GM19099 (cell line): ENCODE measurements around the gene ARPC2.
A peak's percentile ranks its signal among the peaks of the same experiment; 100 is the strongest.

ENCODE experiments used
- POLR2A ChIP-seq: IDR thresholded peaks from 3 replicates; pipeline ENCODE4 v1.6.1; 2011; ENCODE audit warnings: low read depth; ENCODE audit not compliant: insufficient read length; ENCODE audit errors: extremely low read depth

ARPC2 gene

DNA sequence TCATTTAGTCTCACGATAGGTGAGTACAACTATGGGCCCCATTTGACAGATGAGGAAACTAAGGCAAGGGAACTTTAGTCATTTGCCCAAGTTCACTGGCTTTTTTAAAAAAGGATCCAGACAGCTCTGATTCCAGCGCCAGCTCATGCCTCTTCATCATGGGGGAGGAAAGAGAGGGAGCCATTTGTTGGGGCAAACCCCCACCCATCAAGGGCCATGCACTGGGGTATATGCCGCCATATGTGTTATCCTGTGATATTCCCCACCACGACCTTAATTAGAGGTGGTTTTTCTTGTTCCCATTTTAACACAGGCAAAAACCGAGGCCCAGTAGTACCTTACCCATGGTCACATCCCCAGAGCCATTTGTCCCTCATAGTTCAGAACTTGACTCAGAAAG lies 43.2 kb downstream of the ARPC2 start:
- TF ChIP-seq POLR2A, result no peak

DNA sequence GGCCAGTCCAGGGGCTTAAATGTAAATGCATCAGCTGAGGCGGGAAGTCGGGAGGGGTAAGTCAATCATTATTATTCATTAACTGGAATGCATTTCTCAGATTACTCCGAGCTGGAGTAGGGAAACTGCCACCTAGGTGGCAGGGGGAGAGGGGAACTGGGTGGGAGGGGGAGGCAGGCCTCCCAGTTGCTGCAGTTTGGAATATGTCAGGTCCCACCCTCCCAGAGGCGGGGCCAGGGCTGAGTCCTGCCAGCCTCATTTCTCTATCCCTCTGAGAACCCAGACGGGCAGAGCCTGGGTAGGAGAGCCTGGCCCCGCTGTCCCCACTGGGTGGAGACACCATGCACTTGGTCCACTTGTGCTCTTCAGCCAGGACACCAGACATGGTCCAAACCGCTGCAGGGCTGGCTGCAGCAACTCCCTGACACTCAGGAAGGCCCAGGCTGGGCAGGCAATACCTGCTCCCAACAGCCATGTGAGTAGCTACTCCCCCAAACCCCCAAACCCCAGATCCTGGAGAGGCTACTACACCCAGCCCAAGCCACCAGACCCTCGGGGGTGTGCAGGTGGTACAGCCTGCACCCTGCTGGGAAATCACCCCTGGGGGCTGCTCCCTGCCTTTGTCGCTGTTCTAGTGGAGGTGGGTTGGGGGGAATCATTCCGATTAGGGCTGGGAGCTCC lies 43.9 kb downstream of the ARPC2 start, which contains the start of gene GPBAR1:
Gene GPBAR1, plus strand, starts transcription at position 274 of the 681 bp plus-strand sequence. CDS start 1,710 bp downstream, outside the sequence.
- TF ChIP-seq POLR2A, result no peak

DNA sequence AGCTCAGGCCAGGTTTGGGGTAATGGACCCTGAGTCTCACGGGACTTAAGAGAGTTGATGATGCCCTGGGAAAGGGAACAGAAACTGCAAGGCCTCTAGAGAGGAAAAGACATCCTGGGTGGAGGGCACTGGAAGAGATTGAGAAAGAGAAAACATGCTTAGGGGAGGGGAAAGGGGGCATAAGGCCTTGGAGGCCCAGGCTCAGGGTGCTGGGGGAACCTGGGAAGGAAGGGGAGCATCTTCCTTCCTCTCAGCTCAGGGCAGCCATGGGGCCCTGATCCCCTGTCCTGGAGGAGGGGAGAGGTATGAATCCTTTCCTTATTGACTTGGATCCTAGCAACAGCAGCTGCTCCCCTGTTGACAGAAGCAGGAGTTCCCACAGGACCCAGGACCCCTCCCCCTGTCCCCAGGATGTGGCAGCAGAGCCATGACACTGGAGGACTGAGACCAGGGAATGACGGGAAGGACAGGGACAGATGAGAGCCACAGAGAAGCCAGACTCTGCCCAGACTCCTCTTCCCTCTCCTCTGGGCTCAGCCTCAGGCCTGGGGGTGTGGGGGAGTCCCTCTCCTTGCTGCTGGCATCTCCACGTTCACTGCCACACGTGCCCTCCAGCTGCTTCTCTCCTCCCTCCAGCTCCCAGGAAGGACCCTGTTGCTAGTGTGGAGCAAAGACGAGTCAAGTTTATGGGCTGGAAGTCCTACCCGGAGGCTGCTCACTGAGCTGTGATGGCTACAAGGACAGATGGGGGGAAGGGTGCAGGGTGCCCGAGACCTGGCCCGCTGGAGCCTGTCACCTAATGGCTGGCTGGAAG lies 44.6 kb downstream of the ARPC2 start:
- no peak for TF ChIP-seq POLR2A

DNA sequence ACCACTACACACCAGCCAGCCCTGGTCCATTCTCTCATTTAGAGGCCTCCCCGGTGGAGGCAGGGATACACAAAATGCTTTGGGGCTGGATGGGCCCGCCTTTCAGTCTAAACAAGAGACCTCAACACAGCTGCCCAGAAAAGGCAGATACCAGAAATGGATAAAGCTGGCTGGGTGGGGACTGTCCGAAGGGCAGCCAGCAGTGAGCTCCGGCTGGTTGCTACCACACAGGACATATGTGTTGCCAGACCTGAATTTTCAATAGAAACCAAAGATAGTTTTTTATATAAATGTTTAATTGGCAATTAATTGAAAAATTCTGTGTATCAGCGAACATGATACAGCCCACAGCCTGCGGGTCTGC lies 45.2 kb downstream of the ARPC2 start:
- no peak for TF ChIP-seq POLR2A

DNA sequence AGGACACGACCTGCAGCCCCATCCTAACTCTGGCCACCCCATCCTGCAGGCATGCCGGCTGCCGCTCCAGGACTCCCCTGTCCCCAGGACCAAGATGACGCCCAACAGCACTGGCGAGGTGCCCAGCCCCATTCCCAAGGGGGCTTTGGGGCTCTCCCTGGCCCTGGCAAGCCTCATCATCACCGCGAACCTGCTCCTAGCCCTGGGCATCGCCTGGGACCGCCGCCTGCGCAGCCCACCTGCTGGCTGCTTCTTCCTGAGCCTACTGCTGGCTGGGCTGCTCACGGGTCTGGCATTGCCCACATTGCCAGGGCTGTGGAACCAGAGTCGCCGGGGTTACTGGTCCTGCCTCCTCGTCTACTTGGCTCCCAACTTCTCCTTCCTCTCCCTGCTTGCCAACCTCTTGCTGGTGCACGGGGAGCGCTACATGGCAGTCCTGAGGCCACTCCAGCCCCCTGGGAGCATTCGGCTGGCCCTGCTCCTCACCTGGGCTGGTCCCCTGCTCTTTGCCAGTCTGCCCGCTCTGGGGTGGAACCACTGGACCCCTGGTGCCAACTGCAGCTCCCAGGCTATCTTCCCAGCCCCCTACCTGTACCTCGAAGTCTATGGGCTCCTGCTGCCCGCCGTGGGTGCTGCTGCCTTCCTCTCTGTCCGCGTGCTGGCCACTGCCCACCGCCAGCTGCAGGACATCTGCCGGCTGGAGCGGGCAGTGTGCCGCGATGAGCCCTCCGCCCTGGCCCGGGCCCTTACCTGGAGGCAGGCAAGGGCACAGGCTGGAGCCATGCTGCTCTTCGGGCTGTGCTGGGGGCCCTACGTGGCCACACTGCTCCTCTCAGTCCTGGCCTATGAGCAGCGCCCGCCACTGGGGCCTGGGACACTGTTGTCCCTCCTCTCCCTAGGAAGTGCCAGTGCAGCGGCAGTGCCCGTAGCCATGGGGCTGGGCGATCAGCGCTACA lies 45.9 kb downstream of the ARPC2 start:
- no peak for TF ChIP-seq POLR2A

GRCh38 chr2:218263817-218264641 lies 47.0 kb downstream of the ARPC2 start:
- TF ChIP-seq POLR2A, result no peak

- TF ChIP-seq POLR2A, result no peak
These were observed 48.0 kb downstream of the ARPC2 start for GRCh38 chr2:218264773-218265561.

- no peak for TF ChIP-seq POLR2A
These were observed 48.6 kb downstream of the ARPC2 start for GRCh38 chr2:218265626-218266025.

DNA sequence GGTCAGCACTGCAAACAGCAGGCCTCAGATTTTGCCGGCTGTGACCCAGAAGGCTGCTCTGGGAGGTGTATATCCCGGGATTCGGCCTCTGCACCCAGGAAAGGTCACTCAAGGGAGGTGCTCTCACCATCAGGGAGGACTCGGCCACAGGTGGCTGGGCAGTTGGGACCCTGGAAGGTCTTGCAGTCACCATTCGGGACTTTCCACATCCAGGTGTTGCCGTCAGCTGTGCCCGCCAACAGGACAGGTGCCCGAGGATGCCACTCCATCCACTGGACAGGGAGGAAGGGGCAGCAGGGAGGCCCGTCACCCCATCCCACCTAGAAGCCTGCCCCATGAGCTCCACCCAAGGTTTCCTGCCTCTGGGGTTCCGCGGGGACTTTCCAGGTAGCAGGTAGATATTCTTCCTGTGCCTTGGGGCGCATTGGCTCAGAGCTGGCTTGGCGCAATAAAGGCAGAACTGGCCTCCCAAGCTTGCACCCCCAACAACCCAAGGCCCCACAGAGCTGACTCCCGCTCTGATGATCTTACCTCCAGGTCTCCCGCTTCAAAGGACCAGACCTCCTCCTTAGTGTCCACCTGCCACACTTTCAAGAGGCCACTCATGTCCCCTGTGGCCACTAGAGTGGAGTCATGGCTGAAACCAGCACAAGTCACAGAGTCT lies 49.5 kb downstream of the ARPC2 start:
- no peak for TF ChIP-seq POLR2A

GRCh38 chr2:218267259-218267658 lies 50.3 kb downstream of the ARPC2 start:
- TF ChIP-seq POLR2A, result no peak

GRCh38 chr2:218269900-218270720 lies 53.1 kb downstream of the ARPC2 start, which contains the start of the genes AAMP and PNKD:
Gene AAMP, minus strand, starts transcription at chr2:218270137. Its CDS starts 51 bp downstream, at chr2:218270086.
Gene PNKD, plus strand, starts transcription at chr2:218270519. Its CDS starts 17 bp downstream, at chr2:218270536.
- peak; percentile 73 for TF ChIP-seq POLR2A
